Spinal cord (tissue), 10 donors: ENCODE measurements around the gene CCDC71L. TPM values are rescaled to one million over a fixed set of nuclear protein-coding genes. Genes with fewer than 3 reads are reported as not detected.

Experiments
- DNase-seq, 6 donors: peaks; one replicate each; pipeline versions ENCODE4 v3.0.0 to v3.0.0-alpha.2; 2013 to 2015; ENCODE audit warnings: low spot score in 6 of 6, low read depth in 4 of 6
- H3K27ac ChIP-seq: one replicate; pipeline ENCODE4 v1.5.1; 2013; ENCODE audit warnings: low read depth, low read length, control low read depth
- H3K27me3 ChIP-seq: one replicate; pipeline ENCODE4 v1.6.1; 2013; ENCODE audit warnings: low read length; ENCODE audit not compliant: control insufficient read depth, insufficient read depth
- H3K36me3 ChIP-seq: one replicate; pipeline ENCODE4 v1.6.1; 2013; ENCODE audit warnings: low read length; ENCODE audit not compliant: control insufficient read depth, insufficient read depth
- H3K4me1 ChIP-seq: one replicate; pipeline ENCODE4 v1.6.1; 2013; ENCODE audit warnings: low read length; ENCODE audit not compliant: control insufficient read depth, insufficient read depth
- H3K4me3 ChIP-seq: one replicate; pipeline ENCODE4 v1.5.1; 2013; ENCODE audit warnings: low read depth, low read length, control low read depth
- H3K9me3 ChIP-seq: one replicate; pipeline ENCODE4 v1.6.1; 2013; ENCODE audit warnings: low read length; ENCODE audit not compliant: control insufficient read depth, insufficient read depth
- WGBS: methylation state at CpG from one replicate; pipeline ENCODE4 v1.1.5; 2013; ENCODE audit warnings: missing lambda C conversion rate; ENCODE audit not compliant: insufficient coverage; 5-methylcytosine and 5-hydroxymethylcytosine counted together
- polyA plus RNA-seq, 2 donors: library from polyadenylated mRNA; unstranded; fragments of 120-200 nt; gene quantifications; one replicate each; pipeline ENCODE4 v1.2.1, GENCODE V29; 2013; ENCODE audit not compliant: insufficient read length in 2 of 2
- total RNA-seq, 2 donors: library from RNA; depleted of rRNA in 1 of 2; stranded (reverse); fragments of 120-200 nt in 1 of 2; fragments of >200 nt in 1 of 2; gene quantifications; one replicate each; pipeline versions ENCODE4 v1.2.3 to v1.2.4, GENCODE V29; 2013 to 2014
- donor health status: healthy.

Gene CCDC71L
- total and polyA plus RNA-seq, 4 donors: 8.0 to 11.8 (median 9.8) TPM

- Histone ChIP-seq H3K9me3 (no peaks in the 10 kb centered on the region), H3K4me1 (no peaks in the 10 kb centered on the region), H3K27me3 (no peaks in the 10 kb centered on the region), H3K27ac (no peak overlapping the region), H3K4me3 (no peak overlapping the region), H3K36me3 (no peaks in the 10 kb centered on the region)
- DNase-seq: no peak
- WGBS: no CpG with 5 or more reads among the region's 2 CpGs
Measured at GRCh38 chr7:106629516-106629915, 31.4 kb downstream of the CCDC71L start.

GRCh38 chr7:106626376-106627164, 34.4 kb downstream of the CCDC71L start:
- Histone ChIP-seq H3K27me3 (no peaks in the 10 kb centered on the region), H3K9me3 (peaks cover 5% of the 10 kb centered on the region), H3K4me3 (no peak overlapping the region), H3K4me1 (no peaks in the 10 kb centered on the region), H3K27ac (no peak overlapping the region), H3K36me3 (no peaks in the 10 kb centered on the region)
- no peak for DNase-seq
- WGBS: 85% methylated on average over 5 of the region's 6 CpGs

- H3K4me3 ChIP-seq: no peak overlapping the region
- no peaks in the 10 kb centered on the region for H3K36me3 ChIP-seq
- no peak for DNase-seq
- no peak overlapping the region for H3K27ac ChIP-seq
- 90% methylated on average over 2 of the region's 6 CpGs for WGBS
- no peaks in the 10 kb centered on the region for H3K4me1 ChIP-seq
- H3K9me3 ChIP-seq: peaks cover 5% of the 10 kb centered on the region
- H3K27me3 ChIP-seq: no peaks in the 10 kb centered on the region
Measured at GRCh38 chr7:106625678-106626301, 35.2 kb downstream of the CCDC71L start.

GRCh38 chr7:106623853-106624252, 37.1 kb downstream of the CCDC71L start:
- no peaks in the 10 kb centered on the region for H3K27me3 ChIP-seq
- no peak overlapping the region for H3K27ac ChIP-seq
- peaks cover 5% of the 10 kb centered on the region for H3K9me3 ChIP-seq
- H3K36me3 ChIP-seq: no peaks in the 10 kb centered on the region
- no peak for DNase-seq
- no peaks in the 10 kb centered on the region for H3K4me1 ChIP-seq
- no peak overlapping the region for H3K4me3 ChIP-seq

- DNase-seq: no peak
- Histone ChIP-seq H3K27me3 (no peaks in the 10 kb centered on the region), H3K4me1 (no peaks in the 10 kb centered on the region), H3K9me3 (peaks cover 5% of the 10 kb centered on the region), H3K27ac (no peak overlapping the region), H3K36me3 (no peaks in the 10 kb centered on the region), H3K4me3 (no peak overlapping the region)
- no CpG with 5 or more reads among the region's 2 CpGs for WGBS
Measured at GRCh38 chr7:106623315-106623660, 37.7 kb downstream of the CCDC71L start.

- no peak for DNase-seq
- H3K27me3 ChIP-seq: no peaks in the 10 kb centered on the region
- H3K4me3 ChIP-seq: no peak overlapping the region
- H3K27ac ChIP-seq: no peak overlapping the region
- no peaks in the 10 kb centered on the region for H3K36me3 ChIP-seq
- WGBS: no CpG with 5 or more reads among the region's 1 CpG
- peaks cover 5% of the 10 kb centered on the region for H3K9me3 ChIP-seq
- H3K4me1 ChIP-seq: no peaks in the 10 kb centered on the region
Measured at GRCh38 chr7:106622654-106623314, 38.2 kb downstream of the CCDC71L start.

GRCh38 chr7:106621393-106622132, 39.4 kb downstream of the CCDC71L start:
- H3K4me1 ChIP-seq: no peaks in the 10 kb centered on the region
- peaks cover 5% of the 10 kb centered on the region for H3K9me3 ChIP-seq
- no peaks in the 10 kb centered on the region for H3K27me3 ChIP-seq
- H3K27ac ChIP-seq: no peak overlapping the region
- 100% methylated on average over 2 of the region's 4 CpGs for WGBS
- H3K36me3 ChIP-seq: no peaks in the 10 kb centered on the region
- no peak overlapping the region for H3K4me3 ChIP-seq
- DNase-seq: no peak

GRCh38 chr7:106620676-106621075, 40.3 kb downstream of the CCDC71L start:
- WGBS: no CpG with 5 or more reads among the region's 2 CpGs
- Histone ChIP-seq H3K27ac (no peak overlapping the region), H3K9me3 (peaks cover 5% of the 10 kb centered on the region), H3K4me1 (no peaks in the 10 kb centered on the region), H3K36me3 (no peaks in the 10 kb centered on the region), H3K27me3 (no peaks in the 10 kb centered on the region), H3K4me3 (no peak overlapping the region)
- no peak for DNase-seq

GRCh38 chr7:106620034-106620433, 40.9 kb downstream of the CCDC71L start:
- Histone ChIP-seq H3K36me3 (no peaks in the 10 kb centered on the region), H3K4me3 (no peak overlapping the region), H3K27me3 (no peaks in the 10 kb centered on the region), H3K27ac (no peak overlapping the region), H3K4me1 (no peaks in the 10 kb centered on the region), H3K9me3 (peaks cover 5% of the 10 kb centered on the region)
- no peak for DNase-seq
